ENCODE results near the gene WFIKKN1. TPM values are rescaled to one million over a fixed set of nuclear protein-coding genes. Genes with fewer than 3 reads are reported as not detected.

WFIKKN1 gene
- total and polyA plus RNA-seq, 2 of the 13 experiments (the other 11 are each of a cell fraction or from before 2014, with no cell fraction given), result 1.7 to 4.9 TPM

- TF ChIP-seq ZNF616 (CRISPR knock-in tag; IDR thresholded peaks at IDR 0.05; ENCODE audit: low read depth) (0 out of 2 replicates have a peak, but pooled peaks have one; percentile 59), MIXL1 (CRISPR knock-in tag; IDR thresholded peaks at IDR 0.05) (0 out of 2 replicates have a peak, but pooled peaks have one; percentile 10), ZNF451 (CRISPR knock-in tag; IDR thresholded peaks at IDR 0.05) (no peak), ATF3 (CRISPR knock-in tag; IDR thresholded peaks at IDR 0.05) (no peak), DRAP1 (CRISPR knock-in tag; IDR thresholded peaks at IDR 0.05) (no peak), HMGA1 (CRISPR knock-in tag; conservative IDR thresholded peaks at IDR 0.05) (no peak), ARID3A (IDR thresholded peaks at IDR 0.05; ENCODE audit: low read depth, low read length) (no peak), RCOR2 (CRISPR knock-in tag; IDR thresholded peaks at IDR 0.05) (no peak), RFX1 (IDR thresholded peaks at IDR 0.05) (no peak), HNRNPH1 (optimal IDR thresholded peaks at IDR 0.05; ENCODE audit: low read depth, low read length) (peak; percentile 70), GATAD2A (CRISPR knock-in tag; IDR thresholded peaks at IDR 0.05) (peak; percentile 69), NONO (IDR thresholded peaks at IDR 0.05) (no peak), NONO (CRISPR knock-in tag; conservative IDR thresholded peaks at IDR 0.05) (peak; percentile 61), TEAD3 (CRISPR knock-in tag; optimal IDR thresholded peaks at IDR 0.05; ENCODE audit: borderline replicate concordance) (no peak), NFE2L2 (IDR thresholded peaks at IDR 0.05; ENCODE audit: low read length) (no peak), MATR3 (CRISPR knock-in tag; IDR thresholded peaks at IDR 0.05) (no peak), EEA1 (CRISPR knock-in tag; IDR thresholded peaks at IDR 0.05; ENCODE audit: borderline replicate concordance) (no peak)
- TF ChIP-seq, protein P1, sequence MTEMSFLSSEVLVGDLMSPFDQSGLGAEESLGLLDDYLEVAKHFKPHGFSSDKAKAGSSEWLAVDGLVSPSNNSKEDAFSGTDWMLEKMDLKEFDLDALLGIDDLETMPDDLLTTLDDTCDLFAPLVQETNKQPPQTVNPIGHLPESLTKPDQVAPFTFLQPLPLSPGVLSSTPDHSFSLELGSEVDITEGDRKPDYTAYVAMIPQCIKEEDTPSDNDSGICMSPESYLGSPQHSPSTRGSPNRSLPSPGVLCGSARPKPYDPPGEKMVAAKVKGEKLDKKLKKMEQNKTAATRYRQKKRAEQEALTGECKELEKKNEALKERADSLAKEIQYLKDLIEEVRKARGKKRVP (CRISPR knock-in tag; IDR thresholded peaks at IDR 0.05), result no peak
- TF ChIP-seq, protein P2, sequence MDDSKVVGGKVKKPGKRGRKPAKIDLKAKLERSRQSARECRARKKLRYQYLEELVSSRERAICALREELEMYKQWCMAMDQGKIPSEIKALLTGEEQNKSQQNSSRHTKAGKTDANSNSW (CRISPR knock-in tag; IDR thresholded peaks at IDR 0.05; ENCODE audit: borderline replicate concordance), result no peak
- TF ChIP-seq, protein P3, sequence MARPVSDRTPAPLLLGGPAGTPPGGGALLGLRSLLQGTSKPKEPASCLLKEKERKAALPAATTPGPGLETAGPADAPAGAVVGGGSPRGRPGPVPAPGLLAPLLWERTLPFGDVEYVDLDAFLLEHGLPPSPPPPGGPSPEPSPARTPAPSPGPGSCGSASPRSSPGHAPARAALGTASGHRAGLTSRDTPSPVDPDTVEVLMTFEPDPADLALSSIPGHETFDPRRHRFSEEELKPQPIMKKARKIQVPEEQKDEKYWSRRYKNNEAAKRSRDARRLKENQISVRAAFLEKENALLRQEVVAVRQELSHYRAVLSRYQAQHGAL (CRISPR knock-in tag; IDR thresholded peaks at IDR 0.05; ENCODE audit: not compliant biosample characterization), result no peak
These were observed 15.3 kb downstream of the WFIKKN1 start (continued) for GRCh38 chr16:645852-646678.
